HAP-1 (cell line): ENCODE results near the gene DOCK10.
A peak's percentile ranks its signal among the peaks of the same experiment; 100 is the strongest.

Experiments
- DNase-seq, 2 experiments: peaks; one replicate each; pipeline ENCODE4 v3.0.0-alpha.2; 2016 to 2020; ENCODE audit warnings: low spot score in 2 of 2
- H3K27me3 ChIP-seq: fragments of 250-450 bp; sonication (Bioruptor Pico); 2 replicates; pipeline ENCODE4 v1.5.1; 2020; ENCODE audit warnings: low read depth, mild to moderate bottlenecking, moderate library complexity
- H3K36me3 ChIP-seq: fragments of 250-450 bp; sonication (Bioruptor Pico); replicated peaks from 2 replicates; pipeline ENCODE4 v1.5.1; 2020; ENCODE audit warnings: mild to moderate bottlenecking
- H3K4me1 ChIP-seq: fragments of 250-450 bp; sonication (Bioruptor Pico); 2 replicates; pipeline ENCODE4 v1.5.1; 2020; ENCODE audit warnings: mild to moderate bottlenecking
- H3K4me3 ChIP-seq: fragments of 250-450 bp; sonication (Bioruptor Pico); 2 replicates; pipeline ENCODE4 v1.5.1; 2020; ENCODE audit warnings: mild to moderate bottlenecking, moderate library complexity
- H3K9me3 ChIP-seq: fragments of 250-450 bp; sonication (Bioruptor Pico); 2 replicates; pipeline ENCODE4 v1.5.1; 2020; ENCODE audit warnings: mild to moderate bottlenecking, moderate library complexity
- in situ Hi-C: fragments of 300-500 bp; cut with MboI; formaldehyde crosslinking; loops from 3 replicates; pipeline ENCODE4 v1.14.3; 2020; ENCODE audit warnings: low sequenced_read_pairs, inconsistent platforms, mixed read lengths

The DOCK10 gene

GRCh38 chr2:224798180-224798579 is 244.1 kb downstream of the DOCK10 start:
- Histone ChIP-seq H3K36me3 (no peaks in the 10 kb centered on the region), H3K9me3 (no peaks in the 10 kb centered on the region)
- in situ Hi-C loops, result no loop called here

DNA sequence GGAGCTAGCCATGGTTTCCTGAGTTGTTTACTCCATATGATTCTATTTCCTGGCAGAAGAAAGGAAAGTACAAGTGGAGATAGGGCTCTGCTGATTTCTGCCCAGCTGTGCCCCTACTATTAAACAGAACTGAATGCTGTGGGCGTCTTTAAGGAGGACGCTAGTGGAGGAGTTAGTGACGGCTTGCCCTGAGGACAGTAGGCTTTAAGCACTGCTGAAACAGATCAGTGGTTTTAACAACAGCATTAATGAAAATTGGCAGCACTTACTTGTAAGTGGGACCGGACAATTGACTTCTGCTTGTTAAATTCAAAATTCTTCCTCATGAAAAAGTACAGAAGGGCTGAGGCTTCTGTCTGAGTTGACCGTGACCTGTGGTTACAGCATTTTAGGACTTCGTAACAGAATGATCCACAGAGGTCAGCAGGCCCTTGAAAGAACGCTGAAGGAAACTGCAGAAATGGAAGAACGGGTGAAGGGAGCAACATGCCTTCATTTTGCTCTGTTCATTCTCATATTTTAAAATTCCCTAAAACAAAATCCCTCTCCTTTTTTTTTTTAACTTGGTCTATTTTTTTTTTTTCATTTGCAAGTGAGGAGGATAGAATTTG is 245.5 kb downstream of the DOCK10 start:
- Histone ChIP-seq H3K4me1 (no peaks in the 10 kb centered on the region), H3K36me3 (no peaks in the 10 kb centered on the region), H3K4me3 (no peak overlapping the region), H3K27me3 (no peaks in the 10 kb centered on the region), H3K9me3 (no peaks in the 10 kb centered on the region)
- no peak for DNase-seq
- in situ Hi-C loops, result no loop called here

More at GRCh38 chr2:224798180-224798579, 244.1 kb downstream of the DOCK10 start:
- Histone ChIP-seq H3K27me3 (no peaks in the 10 kb centered on the region), H3K4me1 (no peaks in the 10 kb centered on the region), H3K4me3 (no peak overlapping the region)
- DNase-seq, result no peak

GRCh38 chr2:224793946-224794345 is 248.3 kb downstream of the DOCK10 start:
- H3K9me3 ChIP-seq, result no peaks in the 10 kb centered on the region
- in situ Hi-C loops, result no loop called here
- no peak for DNase-seq
- no peak overlapping the region for H3K4me3 ChIP-seq
- H3K4me1 ChIP-seq, result no peaks in the 10 kb centered on the region
- no peaks in the 10 kb centered on the region for H3K36me3 ChIP-seq
- H3K27me3 ChIP-seq, result no peaks in the 10 kb centered on the region

GRCh38 chr2:224786848-224787247 is 255.4 kb downstream of the DOCK10 start:
- Histone ChIP-seq H3K27me3 (peaks cover 11% of the 10 kb centered on the region), H3K4me3 (no peak overlapping the region), H3K4me1 (no peaks in the 10 kb centered on the region), H3K36me3 (no peaks in the 10 kb centered on the region), H3K9me3 (no peaks in the 10 kb centered on the region)
- no peak for DNase-seq
- in situ Hi-C loops, result no loop called here

DNA sequence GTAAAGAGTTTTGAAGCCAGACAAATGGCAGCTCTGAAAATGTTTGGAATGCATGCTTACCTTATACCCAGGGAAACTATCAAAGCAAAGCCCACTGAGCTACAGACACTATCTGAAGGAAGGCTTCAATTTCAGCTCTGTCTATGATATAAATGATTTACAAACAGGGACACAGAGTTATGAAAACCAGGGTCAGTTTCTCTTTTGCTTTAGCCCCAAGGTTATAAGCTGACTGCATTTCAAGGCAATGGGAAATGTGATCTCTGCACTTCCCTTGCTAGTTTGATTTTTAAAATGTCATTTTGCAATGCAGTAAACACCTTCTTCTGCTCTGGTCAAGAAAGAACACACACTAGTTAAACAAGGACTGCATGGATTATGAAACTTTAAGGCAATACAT is 260.9 kb downstream of the DOCK10 start:
- Histone ChIP-seq H3K4me1 (peaks cover 3% of the 10 kb centered on the region; the same call in 1 of the 2 replicates), H3K4me3 (no peak overlapping the region), H3K9me3 (no peaks in the 10 kb centered on the region), H3K27me3 (peaks cover 11% of the 10 kb centered on the region), H3K36me3 (no peaks in the 10 kb centered on the region)
- no peak for DNase-seq
- in situ Hi-C loops, result no loop called here

- DNase-seq, result no peak
- H3K4me3 ChIP-seq, result no peak overlapping the region
- peaks cover 3% of the 10 kb centered on the region; the same call in 1 of the 2 replicates for H3K4me1 ChIP-seq
- no peaks in the 10 kb centered on the region for H3K9me3 ChIP-seq
- H3K27me3 ChIP-seq, result peaks cover 11% of the 10 kb centered on the region
- in situ Hi-C loops, result no loop called here
- H3K36me3 ChIP-seq, result no peaks in the 10 kb centered on the region
Measured at GRCh38 chr2:224780823-224781222, 261.4 kb downstream of the DOCK10 start.

DNA sequence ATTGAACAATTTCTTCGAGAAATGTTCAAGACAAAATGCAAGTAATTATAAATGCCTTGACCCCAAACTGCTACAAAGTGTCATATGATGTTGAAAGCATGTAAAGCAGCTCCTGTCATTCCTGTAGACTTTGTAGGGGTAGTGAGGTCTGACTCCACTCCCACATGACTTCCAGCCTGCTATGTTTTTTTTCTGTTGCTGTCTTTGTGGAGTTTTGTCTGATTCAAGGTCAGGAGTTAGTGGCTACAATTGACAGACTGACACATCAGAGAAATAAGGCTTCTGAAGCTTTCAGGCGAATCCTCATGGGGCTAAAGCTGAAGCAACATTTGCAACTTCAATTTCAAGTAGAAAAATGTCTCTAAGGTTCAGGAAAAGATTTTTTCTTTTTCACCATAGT is 262.2 kb downstream of the DOCK10 start:
- in situ Hi-C loops, result no loop called here
- peaks cover 11% of the 10 kb centered on the region for H3K27me3 ChIP-seq
- no peaks in the 10 kb centered on the region for H3K36me3 ChIP-seq
- H3K4me1 ChIP-seq, result peaks cover 3% of the 10 kb centered on the region; the same call in 1 of the 2 replicates
- DNase-seq, result no peak
- no peaks in the 10 kb centered on the region for H3K9me3 ChIP-seq
- no peak overlapping the region for H3K4me3 ChIP-seq

- H3K36me3 ChIP-seq, result no peaks in the 10 kb centered on the region
- in situ Hi-C loops, result loop anchor here (10.0 kb wide), 1 partner anchor 114 kb away; no protein-coding TSS in a partner anchor
- H3K4me1 ChIP-seq, result peaks cover 3% of the 10 kb centered on the region; the same call in 1 of the 2 replicates
- H3K9me3 ChIP-seq, result no peaks in the 10 kb centered on the region
- no peaks in the 10 kb centered on the region for H3K27me3 ChIP-seq
- no peak overlapping the region for H3K4me3 ChIP-seq
- DNase-seq, result peak; percentile 22 to 60
Measured at GRCh38 chr2:224778474-224778877, 263.8 kb downstream of the DOCK10 start.

DNA sequence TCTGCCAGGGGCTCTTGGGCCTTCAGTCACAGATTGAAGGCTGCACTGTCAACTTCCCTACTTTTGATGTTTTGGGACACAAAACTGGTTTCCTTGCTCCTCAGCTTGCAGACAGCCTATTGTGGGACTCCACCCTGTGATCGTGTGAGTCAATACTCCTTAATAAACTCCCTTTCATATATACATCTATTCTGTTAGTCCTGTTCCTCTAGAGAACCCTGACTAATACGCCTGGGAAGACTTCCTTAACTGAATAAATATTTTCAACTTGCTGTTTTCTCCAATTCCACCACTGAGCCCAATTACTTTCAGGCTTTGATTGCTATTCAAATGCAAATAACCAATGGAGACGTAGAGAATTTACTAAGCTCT is 264.7 kb downstream of the DOCK10 start:
- peaks cover 3% of the 10 kb centered on the region; the same call in 1 of the 2 replicates for H3K4me1 ChIP-seq
- DNase-seq, result no peak
- in situ Hi-C loops, result loop anchor here (10.0 kb wide), 1 partner anchor 113 kb away; no protein-coding TSS in a partner anchor
- H3K36me3 ChIP-seq, result no peaks in the 10 kb centered on the region
- no peaks in the 10 kb centered on the region for H3K9me3 ChIP-seq
- H3K4me3 ChIP-seq, result no peak overlapping the region
- H3K27me3 ChIP-seq, result no peaks in the 10 kb centered on the region

- H3K27me3 ChIP-seq, result no peaks in the 10 kb centered on the region
- H3K4me1 ChIP-seq, result peaks cover 3% of the 10 kb centered on the region; the same call in 1 of the 2 replicates
- no peak overlapping the region for H3K4me3 ChIP-seq
- in situ Hi-C loops, result loop anchor here (10.0 kb wide), 1 partner anchor 112 kb away; no protein-coding TSS in a partner anchor
- no peak for DNase-seq
- no peaks in the 10 kb centered on the region for H3K9me3 ChIP-seq
- no peaks in the 10 kb centered on the region for H3K36me3 ChIP-seq
Measured at GRCh38 chr2:224776795-224777558, 265.3 kb downstream of the DOCK10 start.

DNA sequence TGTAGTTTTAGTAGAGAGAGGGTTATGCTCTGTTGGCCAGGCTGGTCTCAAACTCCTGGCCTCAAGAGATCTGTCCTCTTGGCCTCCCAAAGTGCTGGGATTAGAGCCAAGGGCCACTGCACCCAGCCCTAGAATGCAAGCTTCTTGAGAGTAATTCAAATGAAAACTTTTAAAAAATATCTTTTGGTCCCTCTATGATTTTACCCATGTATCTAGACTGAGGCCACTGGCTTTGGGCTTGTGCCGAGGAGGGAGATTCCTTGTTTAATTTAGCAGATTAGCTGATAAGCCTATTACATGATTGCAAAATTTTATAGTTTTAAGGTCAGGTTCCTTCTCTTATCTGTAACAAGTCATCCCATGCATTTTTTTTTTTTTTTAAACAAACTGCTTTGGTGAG is 266.6 kb downstream of the DOCK10 start:
- in situ Hi-C loops, result loop anchor here (10.0 kb wide), 1 partner anchor 111 kb away; no protein-coding TSS in a partner anchor
- DNase-seq, result no peak
- H3K36me3 ChIP-seq, result no peaks in the 10 kb centered on the region

DNA sequence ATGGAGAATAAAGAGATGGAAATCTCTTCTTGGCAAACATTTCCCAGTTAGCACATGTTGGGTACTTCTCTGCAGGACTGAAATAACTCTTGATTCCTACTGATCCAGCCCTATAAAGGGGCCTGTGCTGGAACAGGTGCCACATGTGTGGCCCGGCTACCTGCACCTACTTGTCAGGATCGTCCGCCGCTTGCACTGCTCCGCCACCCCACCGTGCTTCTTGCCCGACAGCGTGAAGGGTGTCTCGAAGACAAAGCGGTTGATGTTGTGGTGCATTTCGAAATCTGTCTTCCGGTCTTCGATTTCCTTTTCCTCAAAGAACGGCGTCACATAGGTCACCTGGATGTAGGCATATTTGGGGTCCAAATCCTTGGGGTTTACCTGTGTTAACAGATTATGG is 267.5 kb downstream of the DOCK10 start:
- Histone ChIP-seq H3K27me3 (no peaks in the 10 kb centered on the region), H3K9me3 (no peaks in the 10 kb centered on the region), H3K36me3 (no peaks in the 10 kb centered on the region), H3K4me3 (no peak overlapping the region), H3K4me1 (peaks cover 3% of the 10 kb centered on the region; the same call in 1 of the 2 replicates)
- in situ Hi-C loops, result loop anchor here (5.0 to 10.0 kb wide), 2 partner anchors 110 to 417 kb away; no protein-coding TSS in a partner anchor
- DNase-seq, result no peak

More for the DNA sequence above, 266.6 kb downstream of the DOCK10 start:
- Histone ChIP-seq H3K27me3 (no peaks in the 10 kb centered on the region), H3K4me1 (peaks cover 3% of the 10 kb centered on the region; the same call in 1 of the 2 replicates), H3K9me3 (no peaks in the 10 kb centered on the region), H3K4me3 (no peak overlapping the region)

GRCh38 chr2:224772494-224772893 is 269.8 kb downstream of the DOCK10 start:
- no peaks in the 10 kb centered on the region for H3K4me1 ChIP-seq
- H3K4me3 ChIP-seq, result no peak overlapping the region
- no peaks in the 10 kb centered on the region for H3K27me3 ChIP-seq
- H3K36me3 ChIP-seq, result no peaks in the 10 kb centered on the region
- no peaks in the 10 kb centered on the region for H3K9me3 ChIP-seq
- no peak for DNase-seq
- in situ Hi-C loops, result loop anchor here (5.0 to 10.0 kb wide), 2 partner anchors 108 to 415 kb away; no protein-coding TSS in a partner anchor

DNA sequence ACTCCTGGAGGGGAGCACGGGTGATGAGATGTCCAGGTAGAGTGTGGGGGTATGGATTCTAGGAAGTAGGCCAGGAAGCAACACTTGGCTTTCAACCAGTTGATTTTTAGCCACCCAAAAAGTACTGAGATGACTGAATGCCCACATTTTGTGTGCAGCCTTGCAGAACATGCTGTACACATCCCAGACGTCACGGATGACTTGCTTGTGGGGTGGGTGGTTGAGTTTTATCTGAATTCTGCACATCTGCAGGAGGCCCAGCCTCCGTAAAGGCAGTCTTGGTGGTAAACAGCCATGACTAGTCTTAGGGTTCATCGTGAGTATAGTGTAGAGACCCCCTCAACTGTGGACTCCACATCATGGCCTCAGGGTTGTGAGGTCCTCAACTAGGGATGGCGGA is 272.8 kb downstream of the DOCK10 start:
- DNase-seq, result no peak
- in situ Hi-C loops, result no loop called here
- no peaks in the 10 kb centered on the region for H3K9me3 ChIP-seq
- no peak overlapping the region for H3K4me3 ChIP-seq
- H3K27me3 ChIP-seq, result 0 out of 2 replicates have a peak, but pooled peaks cover 3% of the 10 kb centered on the region
- no peaks in the 10 kb centered on the region for H3K36me3 ChIP-seq
- no peaks in the 10 kb centered on the region for H3K4me1 ChIP-seq
